ENCODE results near the gene PATE3.

Gene PATE3

GRCh38 chr11:125778728-125779127 is 9.2 kb upstream of the PATE3 start, which contains the start of gene PATE2:
TSS of gene PATE2 (minus strand) at chr11:125778828. CDS start at chr11:125778773, 55 bp downstream.
- H3K9me3 Mint-ChIP-seq = peaks cover 3% of the 10 kb centered on the region
- no peaks in the 10 kb centered on the region for H3K4me1 Mint-ChIP-seq
- no peak within 1 kb of the TSS for H3K27ac Mint-ChIP-seq
- no peaks in the 10 kb centered on the region for H3K36me3 Mint-ChIP-seq
- H3K4me3 Mint-ChIP-seq = no peak within 1 kb of the TSS
- DNase-seq (ENCODE audit: low spot score in 2 of 2) (no peak), ATAC-seq (ENCODE audit: low read depth) (no peak)
- peaks cover 5% of the 10 kb centered on the region for H3K27me3 Mint-ChIP-seq

GRCh38 chr11:125784678-125785077 is 3.2 kb upstream of the PATE3 start:
- H3K4me3 Mint-ChIP-seq = no peak overlapping the region
- H3K36me3 Mint-ChIP-seq = no peaks in the 10 kb centered on the region
- no peak overlapping the region for H3K27ac Mint-ChIP-seq
- DNase-seq (ENCODE audit: low spot score in 2 of 2) (no peak), ATAC-seq (ENCODE audit: low read depth) (no peak)
- peaks cover 3% of the 10 kb centered on the region for H3K9me3 Mint-ChIP-seq
- no peaks in the 10 kb centered on the region for H3K27me3 Mint-ChIP-seq
- no peaks in the 10 kb centered on the region for H3K4me1 Mint-ChIP-seq

GRCh38 chr11:125790825-125791224 is 2.9 kb downstream of the PATE3 start:
- Mint-ChIP-seq H3K4me1 (no peaks in the 10 kb centered on the region), H3K27ac (no peak overlapping the region), H3K27me3 (peaks cover 5% of the 10 kb centered on the region), H3K9me3 (peaks cover 5% of the 10 kb centered on the region), H3K4me3 (no peak overlapping the region), H3K36me3 (no peaks in the 10 kb centered on the region)
- ATAC-seq (ENCODE audit: low read depth) (no peak), DNase-seq (ENCODE audit: low spot score in 2 of 2) (no peak)

- Mint-ChIP-seq H3K9me3 (peaks cover 24% of the 10 kb centered on the region), H3K36me3 (no peaks in the 10 kb centered on the region), H3K4me3 (no peak overlapping the region), H3K27ac (no peak overlapping the region), H3K27me3 (peaks cover 6% of the 10 kb centered on the region), H3K4me1 (no peaks in the 10 kb centered on the region)
- no peak for ATAC-seq (ENCODE audit: low read depth)
- DNase-seq (ENCODE audit: low spot score in 2 of 2) = no peak
Measured at GRCh38 chr11:125797641-125798040, 9.7 kb downstream of the PATE3 start.

GRCh38 chr11:125799808-125800207 is 11.9 kb downstream of the PATE3 start:
- no peaks in the 10 kb centered on the region for H3K36me3 Mint-ChIP-seq
- peaks cover 4% of the 10 kb centered on the region for H3K27me3 Mint-ChIP-seq
- ATAC-seq (ENCODE audit: low read depth) (no peak), DNase-seq (ENCODE audit: low spot score in 2 of 2) (no peak)
- peaks cover 22% of the 10 kb centered on the region for H3K9me3 Mint-ChIP-seq
- no peaks in the 10 kb centered on the region for H3K4me1 Mint-ChIP-seq
- H3K4me3 Mint-ChIP-seq = no peak overlapping the region
- H3K27ac Mint-ChIP-seq = no peak overlapping the region

- DNase-seq (ENCODE audit: low spot score in 2 of 2) (no peak), ATAC-seq (ENCODE audit: low read depth) (no peak)
- H3K4me1 Mint-ChIP-seq = no peaks in the 10 kb centered on the region
- peaks cover 4% of the 10 kb centered on the region for H3K27me3 Mint-ChIP-seq
- no peak overlapping the region for H3K4me3 Mint-ChIP-seq
- peaks cover 16% of the 10 kb centered on the region for H3K9me3 Mint-ChIP-seq
- no peaks in the 10 kb centered on the region for H3K36me3 Mint-ChIP-seq
- H3K27ac Mint-ChIP-seq = no peak overlapping the region
Measured at GRCh38 chr11:125802387-125802786, 14.5 kb downstream of the PATE3 start.

GRCh38 chr11:125807909-125808308 is 20.0 kb downstream of the PATE3 start:
- DNase-seq (ENCODE audit: low spot score in 2 of 2) (no peak), ATAC-seq (ENCODE audit: low read depth) (no peak)
- Mint-ChIP-seq H3K4me3 (no peak overlapping the region), H3K4me1 (no peaks in the 10 kb centered on the region), H3K36me3 (no peaks in the 10 kb centered on the region), H3K27ac (no peak overlapping the region), H3K9me3 (peaks cover 6% of the 10 kb centered on the region), H3K27me3 (no peaks in the 10 kb centered on the region)

- H3K27me3 Mint-ChIP-seq = peaks cover 16% of the 10 kb centered on the region
Measured at GRCh38 chr11:125833016-125833415, 45.1 kb downstream of the PATE3 start, which contains the start of gene PATE4. TSS of gene PATE4 (plus strand) at chr11:125833316. CDS start at chr11:125833360, 44 bp downstream.

GRCh38 chr11:125835748-125836147 is 47.8 kb downstream of the PATE3 start:
- peaks cover 4% of the 10 kb centered on the region for H3K9me3 Mint-ChIP-seq
- no peaks in the 10 kb centered on the region for H3K4me1 Mint-ChIP-seq
- H3K36me3 Mint-ChIP-seq = no peaks in the 10 kb centered on the region
- no peak overlapping the region for H3K27ac Mint-ChIP-seq
- H3K4me3 Mint-ChIP-seq = no peak overlapping the region
- DNase-seq (ENCODE audit: low spot score in 2 of 2) (no peak), ATAC-seq (ENCODE audit: low read depth) (no peak)
- peaks cover 15% of the 10 kb centered on the region for H3K27me3 Mint-ChIP-seq

More at GRCh38 chr11:125833016-125833415, 45.1 kb downstream of the PATE3 start, which contains the start of gene PATE4:
- ATAC-seq (ENCODE audit: low read depth) (no peak), DNase-seq (ENCODE audit: low spot score in 2 of 2) (no peak)
- Mint-ChIP-seq H3K36me3 (no peaks in the 10 kb centered on the region), H3K4me1 (no peaks in the 10 kb centered on the region), H3K27ac (no peak within 1 kb of the TSS), H3K9me3 (peaks cover 7% of the 10 kb centered on the region), H3K4me3 (no peak within 1 kb of the TSS)

Data from memory B cell (primary cell).